Thyroid gland (tissue), 4 donors: ENCODE measurements around the gene SC5D.

Source experiments
- POLR2A ChIP-seq, 2 donors: fragments of 450-650 bp; IDR thresholded peaks; one replicate each; pipeline ENCODE4 v1.6.1; 2017; ENCODE audit warnings: antibody characterized with exemption in 2 of 2, mild to moderate bottlenecking in 2 of 2, moderate library complexity in 1 of 2
- TF ChIP-seq, protein P1 (sequence below), 6 experiments: fragments of 200-600 bp in 3 of 6; fragments of 450-650 bp in 3 of 6; sonication (generic) in 3 of 6; IDR thresholded peaks; one replicate each; pipeline ENCODE4 v1.5.1; 2016 to 2019; ENCODE audit warnings: antibody characterized with exemption in 6 of 6, mild to moderate bottlenecking in 2 of 6, inconsistent platforms in 1 of 6, moderate library complexity in 1 of 6

DNA sequence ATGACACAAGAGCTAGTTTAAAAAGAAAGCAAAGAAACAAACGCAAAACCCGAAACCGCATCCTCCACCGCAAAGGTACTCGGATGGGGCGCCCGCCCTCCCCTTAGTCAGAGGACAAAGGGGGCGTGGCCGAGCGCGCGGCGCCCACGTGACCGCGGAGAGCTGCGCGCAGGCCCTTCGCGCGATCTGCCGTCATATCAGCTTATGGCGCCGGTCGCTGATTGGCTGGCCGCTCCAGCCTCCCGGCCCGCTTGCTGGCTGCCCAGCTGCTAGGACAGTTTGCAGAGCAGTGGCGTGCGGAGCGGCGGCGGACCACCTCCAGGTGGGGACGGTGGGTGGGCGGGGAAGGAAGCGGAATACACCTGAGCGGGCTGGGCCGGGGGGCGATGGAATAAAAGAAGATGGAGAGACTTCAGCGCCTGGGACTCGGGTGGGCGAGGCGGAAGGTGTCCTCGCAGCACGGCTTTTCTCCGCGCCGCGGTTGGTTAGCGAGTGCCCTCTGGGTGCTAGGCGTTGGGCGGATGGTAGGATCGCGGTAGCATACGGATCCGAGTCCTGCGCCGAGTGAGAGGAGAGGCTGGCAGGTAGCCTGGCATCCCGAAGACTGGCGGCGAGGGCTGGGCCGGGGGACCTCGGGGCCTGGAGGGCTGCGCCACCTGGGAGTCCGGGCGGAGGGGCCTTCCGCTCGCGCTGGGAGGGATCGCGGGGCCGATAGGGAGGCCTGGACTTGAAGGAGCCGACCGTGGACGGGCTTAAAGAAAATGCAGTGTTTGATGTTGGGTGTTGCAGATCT lies at the start of gene SC5D:
- TF ChIP-seq, protein P1, sequence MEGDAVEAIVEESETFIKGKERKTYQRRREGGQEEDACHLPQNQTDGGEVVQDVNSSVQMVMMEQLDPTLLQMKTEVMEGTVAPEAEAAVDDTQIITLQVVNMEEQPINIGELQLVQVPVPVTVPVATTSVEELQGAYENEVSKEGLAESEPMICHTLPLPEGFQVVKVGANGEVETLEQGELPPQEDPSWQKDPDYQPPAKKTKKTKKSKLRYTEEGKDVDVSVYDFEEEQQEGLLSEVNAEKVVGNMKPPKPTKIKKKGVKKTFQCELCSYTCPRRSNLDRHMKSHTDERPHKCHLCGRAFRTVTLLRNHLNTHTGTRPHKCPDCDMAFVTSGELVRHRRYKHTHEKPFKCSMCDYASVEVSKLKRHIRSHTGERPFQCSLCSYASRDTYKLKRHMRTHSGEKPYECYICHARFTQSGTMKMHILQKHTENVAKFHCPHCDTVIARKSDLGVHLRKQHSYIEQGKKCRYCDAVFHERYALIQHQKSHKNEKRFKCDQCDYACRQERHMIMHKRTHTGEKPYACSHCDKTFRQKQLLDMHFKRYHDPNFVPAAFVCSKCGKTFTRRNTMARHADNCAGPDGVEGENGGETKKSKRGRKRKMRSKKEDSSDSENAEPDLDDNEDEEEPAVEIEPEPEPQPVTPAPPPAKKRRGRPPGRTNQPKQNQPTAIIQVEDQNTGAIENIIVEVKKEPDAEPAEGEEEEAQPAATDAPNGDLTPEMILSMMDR (IDR thresholded peaks at IDR 0.05) = no peak
- TF ChIP-seq POLR2A (IDR thresholded peaks at IDR 0.05) = peak; percentile 35 to 98
